ENCODE data around the gene EMP1.

GRCh38 chr12:13200841-13201240 lies 4.3 kb downstream of the EMP1 start:
- TF ChIP-seq POLR2AphosphoS5 (IDR thresholded peaks at IDR 0.05), result no peak
- TF ChIP-seq CTCF (IDR thresholded peaks at IDR 0.05 in 8 of 11, conservative IDR thresholded peaks at IDR 0.05 in 3 of 11), result no peak
- no peak for TF ChIP-seq POLR2A (IDR thresholded peaks at IDR 0.05)
